HepG2 (cell line): ENCODE measurements around the gene PIGW.

ENCODE experiments used
- ZNF350 ChIP-seq: sonication (generic); formaldehyde crosslinking; IDR thresholded peaks from 2 replicates; pipeline ENCODE4 v1.4.0; 2020; ENCODE audit warnings: mild to moderate bottlenecking, low read depth, missing genetic modification reagents, borderline replicate concordance
- TF ChIP-seq, protein P1 (sequence below): sonication (generic); formaldehyde crosslinking; IDR thresholded peaks from 2 replicates; pipeline ENCODE4 v1.5.0; 2020; ENCODE audit warnings: mild to moderate bottlenecking, missing genetic modification reagents, moderate library complexity

DNA sequence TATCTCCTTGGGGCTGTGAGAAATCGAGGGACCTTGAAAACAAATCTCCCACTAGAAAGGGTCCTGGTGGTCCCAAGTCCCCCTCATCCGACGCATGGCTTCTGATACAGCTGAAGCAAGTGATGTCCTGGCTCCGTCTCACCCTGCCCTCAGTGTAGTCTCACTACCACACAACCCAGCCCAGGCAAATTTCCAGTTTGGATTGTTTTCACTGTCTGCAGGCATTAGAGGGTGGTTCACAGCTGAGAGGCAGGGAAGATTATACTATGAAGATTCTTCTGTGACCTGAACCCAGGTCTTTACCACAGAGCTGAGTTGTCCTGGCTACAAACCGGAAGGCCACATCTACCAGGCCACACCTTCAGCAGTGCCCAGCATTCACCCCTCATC, 30.6 kb upstream of the PIGW start:
- TF ChIP-seq, protein P1, sequence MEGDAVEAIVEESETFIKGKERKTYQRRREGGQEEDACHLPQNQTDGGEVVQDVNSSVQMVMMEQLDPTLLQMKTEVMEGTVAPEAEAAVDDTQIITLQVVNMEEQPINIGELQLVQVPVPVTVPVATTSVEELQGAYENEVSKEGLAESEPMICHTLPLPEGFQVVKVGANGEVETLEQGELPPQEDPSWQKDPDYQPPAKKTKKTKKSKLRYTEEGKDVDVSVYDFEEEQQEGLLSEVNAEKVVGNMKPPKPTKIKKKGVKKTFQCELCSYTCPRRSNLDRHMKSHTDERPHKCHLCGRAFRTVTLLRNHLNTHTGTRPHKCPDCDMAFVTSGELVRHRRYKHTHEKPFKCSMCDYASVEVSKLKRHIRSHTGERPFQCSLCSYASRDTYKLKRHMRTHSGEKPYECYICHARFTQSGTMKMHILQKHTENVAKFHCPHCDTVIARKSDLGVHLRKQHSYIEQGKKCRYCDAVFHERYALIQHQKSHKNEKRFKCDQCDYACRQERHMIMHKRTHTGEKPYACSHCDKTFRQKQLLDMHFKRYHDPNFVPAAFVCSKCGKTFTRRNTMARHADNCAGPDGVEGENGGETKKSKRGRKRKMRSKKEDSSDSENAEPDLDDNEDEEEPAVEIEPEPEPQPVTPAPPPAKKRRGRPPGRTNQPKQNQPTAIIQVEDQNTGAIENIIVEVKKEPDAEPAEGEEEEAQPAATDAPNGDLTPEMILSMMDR, result no peak
- TF ChIP-seq ZNF350 (CRISPR knock-in tag), result no peak
